WERI-Rb-1 (cell line): ENCODE data around the gene INVS.

ENCODE experiments used
- DNase-seq: peaks from one replicate; pipeline ENCODE4 v3.0.0-alpha.2; 2020
- H3K27ac ChIP-seq: fragments of 250-450 bp; sonication (Bioruptor Pico); 2 replicates; pipeline ENCODE4 v1.5.1; 2020; ENCODE audit warnings: mild to moderate bottlenecking, moderate library complexity
- H3K27me3 ChIP-seq: fragments of 250-450 bp; sonication (Bioruptor Pico); 2 replicates; pipeline ENCODE4 v1.5.1; 2021; ENCODE audit warnings: mild to moderate bottlenecking, low read depth, moderate library complexity; ENCODE audit not compliant: insufficient read depth, severe bottlenecking
- H3K36me3 ChIP-seq: fragments of 250-450 bp; sonication (Bioruptor Pico); 2 replicates; pipeline ENCODE4 v1.5.1; 2020; ENCODE audit warnings: mild to moderate bottlenecking, moderate library complexity
- H3K4me3 ChIP-seq: 2 replicates; pipeline ENCODE4 v1.5.1; 2011; ENCODE audit warnings: low read depth, mild to moderate bottlenecking, control low read depth, low read length
- H3K9me3 ChIP-seq: fragments of 250-450 bp; sonication (Bioruptor Pico); 2 replicates; pipeline ENCODE4 v1.5.1; 2021; ENCODE audit warnings: mild to moderate bottlenecking, moderate library complexity; ENCODE audit not compliant: severe bottlenecking
- CTCF ChIP-seq: IDR thresholded peaks from 2 replicates; pipeline ENCODE4 v1.5.1; 2011; ENCODE audit warnings: low read depth, mild to moderate bottlenecking, control low read depth, inconsistent platforms, low read length

Gene INVS

GRCh38 chr9:100197553-100197952 lies 98.5 kb downstream of the INVS start:
- Histone ChIP-seq H3K36me3 (no peaks in the 10 kb centered on the region), H3K27ac (no peak overlapping the region), H3K4me3 (no peak overlapping the region), H3K9me3 (no peaks in the 10 kb centered on the region), H3K27me3 (no peaks in the 10 kb centered on the region)
- DNase-seq: no peak
- no peak for TF ChIP-seq CTCF

- Histone ChIP-seq H3K27me3 (no peaks in the 10 kb centered on the region), H3K36me3 (no peaks in the 10 kb centered on the region), H3K27ac (no peak overlapping the region), H3K9me3 (no peaks in the 10 kb centered on the region), H3K4me3 (no peak overlapping the region)
- no peak for TF ChIP-seq CTCF
- DNase-seq: no peak
Measured at GRCh38 chr9:100202806-100203205, 103.8 kb downstream of the INVS start.

GRCh38 chr9:100204796-100205195 lies 105.8 kb downstream of the INVS start:
- TF ChIP-seq CTCF: no peak

GRCh38 chr9:100206899-100207298 lies 107.9 kb downstream of the INVS start:
- no peak for TF ChIP-seq CTCF
- no peaks in the 10 kb centered on the region for H3K36me3 ChIP-seq
- no peak for DNase-seq
- no peak overlapping the region for H3K27ac ChIP-seq
- no peak overlapping the region for H3K4me3 ChIP-seq
- H3K27me3 ChIP-seq: no peaks in the 10 kb centered on the region
- H3K9me3 ChIP-seq: no peaks in the 10 kb centered on the region

More at GRCh38 chr9:100204796-100205195, 105.8 kb downstream of the INVS start:
- no peak for DNase-seq
- Histone ChIP-seq H3K27me3 (no peaks in the 10 kb centered on the region), H3K27ac (no peak overlapping the region), H3K9me3 (no peaks in the 10 kb centered on the region), H3K36me3 (no peaks in the 10 kb centered on the region), H3K4me3 (no peak overlapping the region)

- no peak for TF ChIP-seq CTCF
- DNase-seq: no peak
- no peak overlapping the region for H3K27ac ChIP-seq
- no peaks in the 10 kb centered on the region for H3K9me3 ChIP-seq
- H3K4me3 ChIP-seq: no peak overlapping the region
- H3K27me3 ChIP-seq: no peaks in the 10 kb centered on the region
- H3K36me3 ChIP-seq: no peaks in the 10 kb centered on the region
Measured at GRCh38 chr9:100208673-100209072, 109.6 kb downstream of the INVS start.

GRCh38 chr9:100211476-100211875 lies 112.4 kb downstream of the INVS start:
- no peaks in the 10 kb centered on the region for H3K36me3 ChIP-seq
- no peak for TF ChIP-seq CTCF
- no peaks in the 10 kb centered on the region for H3K27me3 ChIP-seq
- H3K27ac ChIP-seq: no peak overlapping the region
- DNase-seq: no peak
- H3K4me3 ChIP-seq: no peak overlapping the region
- no peaks in the 10 kb centered on the region for H3K9me3 ChIP-seq
